SK-N-SH (cell line): ENCODE measurements around the gene RFX2. TPM values are rescaled to one million over a fixed set of nuclear protein-coding genes. Genes with fewer than 3 reads are reported as not detected.

Experiments
- CTCF ChIA-PET: fragments of 300-600, 350-600 bp; formaldehyde crosslinking; extraction: SDS; loops from one replicate; lab custom pipeline; 2021; lab: Yijun Ruan, JAX
- POLR2A ChIA-PET: fragments of 350-600 bp; sonication (Branson Sonifier 250); formaldehyde crosslinking; extraction: SDS; loops from one replicate; lab custom pipeline; 2020; ENCODE audit warnings: antibody characterized with exemption, inconsistent platforms; lab: Yijun Ruan, JAX
- DNase-seq: peaks from one replicate; pipeline ENCODE4 v3.0.0; 2012
- H2AFZ ChIP-seq: fragments of 200-600 bp; sonication (generic); 2 replicates; pipeline ENCODE4 v1.8.1; 2016; ENCODE audit warnings: antibody characterized with exemption, mild to moderate bottlenecking, low read depth
- H3F3A ChIP-seq: fragments of 200-600 bp; sonication (generic); replicated peaks from 2 replicates; pipeline ENCODE3; 2016; ENCODE audit warnings: antibody characterized with exemption, mild to moderate bottlenecking; ENCODE audit not compliant: insufficient read depth
- H3K27ac ChIP-seq, 2 experiments: fragments of 200-500 bp in 1 of 2; fragments of 200-600 bp in 1 of 2; sonication (Bioruptor generic) in 1 of 2; sonication (generic), shearing (Covaris generic) in 1 of 2; 2 replicates each; pipeline versions ENCODE4 v1.5.1 to v1.6.1; 2014 to 2016; ENCODE audit warnings: low read depth in 2 of 2, inconsistent platforms in 1 of 2, low read length in 1 of 2, mild to moderate bottlenecking in 1 of 2, mixed read lengths in 1 of 2
- H3K27me3 ChIP-seq: fragments of 200-600 bp; sonication (generic), shearing (Covaris generic); 2 replicates; pipeline ENCODE4 v1.6.1; 2016; ENCODE audit warnings: mixed run types; ENCODE audit not compliant: insufficient read depth
- H3K36me3 ChIP-seq, 2 experiments: fragments of 200-500 bp in 1 of 2; fragments of 200-600 bp in 1 of 2; sonication (Bioruptor generic) in 1 of 2; sonication (generic) in 1 of 2; replicated peaks in 1 of 2; 2 replicates each; pipeline versions ENCODE3 to v1.5.1; 2014 to 2016; ENCODE audit warnings: low read length in 1 of 2, mild to moderate bottlenecking in 1 of 2; ENCODE audit not compliant: insufficient read depth in 2 of 2, control insufficient read depth in 1 of 2
- H3K4me1 ChIP-seq, 2 experiments: fragments of 200-500 bp in 1 of 2; fragments of 200-600 bp in 1 of 2; sonication (Bioruptor generic) in 1 of 2; sonication (generic), shearing (Covaris generic) in 1 of 2; 2 replicates each; pipeline versions ENCODE4 v1.5.1 to v1.6.1; 2014 to 2016; ENCODE audit warnings: low read depth in 1 of 2, low read length in 1 of 2, mixed run types in 1 of 2; ENCODE audit not compliant: insufficient read depth in 2 of 2, control insufficient read depth in 1 of 2
- H3K4me2 ChIP-seq: fragments of 200-600 bp; sonication (generic), shearing (Covaris generic); 2 replicates; pipeline ENCODE4 v1.6.1; 2017; ENCODE audit warnings: mixed run types
- H3K4me3 ChIP-seq, 2 experiments: fragments of 200-500 bp in 1 of 2; fragments of 200-600 bp in 1 of 2; sonication (Bioruptor generic) in 1 of 2; sonication (generic), shearing (Covaris generic) in 1 of 2; 2 replicates each; pipeline versions ENCODE4 v1.5.1 to v1.8.1; 2014 to 2016; ENCODE audit warnings: low read depth in 2 of 2, inconsistent platforms in 1 of 2, low read length in 1 of 2, mild to moderate bottlenecking in 1 of 2, mixed read lengths in 1 of 2, moderate library complexity in 1 of 2
- H3K79me2 ChIP-seq: fragments of 200-600 bp; sonication (generic); 2 replicates; pipeline ENCODE4 v1.8.1; 2017; ENCODE audit warnings: mild to moderate bottlenecking; ENCODE audit not compliant: insufficient read depth
- H3K9ac ChIP-seq: fragments of 200-600 bp; sonication (generic); 2 replicates; pipeline ENCODE4 v1.6.1; 2017; ENCODE audit warnings: mixed run types
- H3K9me2 ChIP-seq: fragments of 200-600 bp; sonication (generic); 2 replicates; pipeline ENCODE4 v1.6.1; 2017; ENCODE audit warnings: mixed run types
- H3K9me3 ChIP-seq: fragments of 200-600 bp; sonication (generic); 2 replicates; pipeline ENCODE4 v1.6.1; 2017; ENCODE audit warnings: mixed run types, mild to moderate bottlenecking, moderate library complexity
- H4K20me1 ChIP-seq: fragments of 200-600 bp; sonication (generic); 2 replicates; pipeline ENCODE4 v1.6.1; 2017; ENCODE audit warnings: mild to moderate bottlenecking, mixed run types; ENCODE audit not compliant: insufficient read depth
- CHD2 ChIP-seq: fragments of 150-350 bp; IDR thresholded peaks from 2 replicates; pipeline ENCODE4 v1.6.1; 2018; ENCODE audit warnings: low read length; ENCODE audit not compliant: partially characterized antibody
- EP300 ChIP-seq, 2 experiments: IDR thresholded peaks; 2 replicates each; pipeline versions ENCODE4 v1.4.0 to v1.6.1; 2012; ENCODE audit warnings: borderline replicate concordance in 1 of 2, low read depth in 1 of 2, low read length in 1 of 2
- FOSL2 ChIP-seq: IDR thresholded peaks from 2 replicates; pipeline ENCODE4 v1.4.0; 2012; ENCODE audit warnings: low read depth, mild to moderate bottlenecking, moderate library complexity, borderline replicate concordance
- FOXM1 ChIP-seq: IDR thresholded peaks from 2 replicates; pipeline ENCODE4 v1.4.0; 2012; ENCODE audit warnings: low read depth, mild to moderate bottlenecking
- GABPA ChIP-seq: IDR thresholded peaks from 2 replicates; pipeline ENCODE4 v1.4.0; 2012; ENCODE audit warnings: low read depth, mild to moderate bottlenecking
- MEF2A ChIP-seq: IDR thresholded peaks from 2 replicates; pipeline ENCODE4 v1.4.0; 2012; ENCODE audit warnings: low read depth, borderline replicate concordance
- MXI1 ChIP-seq: IDR thresholded peaks from 2 replicates; pipeline ENCODE4 v1.6.1; 2012; ENCODE audit warnings: mild to moderate bottlenecking, low read depth, low read length, improper control_type of control experiment
- RAD21 ChIP-seq: IDR thresholded peaks from 2 replicates; pipeline ENCODE4 v1.6.1; 2012; ENCODE audit warnings: mild to moderate bottlenecking, low read length
- RCOR1 ChIP-seq: fragments of 150-350 bp; IDR thresholded peaks from 2 replicates; pipeline ENCODE4 v1.6.1; 2017; ENCODE audit warnings: antibody characterized with exemption, low read length
- RFX5 ChIP-seq: IDR thresholded peaks from 2 replicates; pipeline ENCODE4 v1.6.1; 2012; ENCODE audit warnings: mild to moderate bottlenecking, improper control_type of control experiment, low read length
- RXRA ChIP-seq: IDR thresholded peaks from 2 replicates; pipeline ENCODE4 v1.4.0; 2012; ENCODE audit warnings: low read depth, mild to moderate bottlenecking, borderline replicate concordance
- TCF12 ChIP-seq: IDR thresholded peaks from 2 replicates; pipeline ENCODE4 v1.4.0; 2012
- WGBS: methylation state at CpG from one replicate; pipeline ENCODE4 v1.1.6; 2017; ENCODE audit warnings: low lambda C conversion rate; 5-methylcytosine and 5-hydroxymethylcytosine counted together
- polyA plus RNA-seq, 3 experiments: library from polyadenylated mRNA; depleted of rRNA; stranded (reverse); fragments of >200 nt; gene quantifications; 2 replicates each; pipeline ENCODE4 v1.2.3, GENCODE V29; 2012
- TF ChIP-seq, protein P1 (sequence below): IDR thresholded peaks from 2 replicates; pipeline ENCODE4 v1.6.1; 2012; ENCODE audit warnings: mild to moderate bottlenecking, low read depth, low read length, moderate library complexity

The RFX2 gene
- polyA plus RNA-seq, 1 of the 3 experiments (the other 2 are of a cell fraction), result 12.6 TPM

GRCh38 chr19:5993648-5994358 lies 116.5 kb downstream of the RFX2 start:
- H3K36me3 ChIP-seq, result peaks cover 2 to 3% of the 10 kb centered on the region in 2 experiments
- H3K79me2 ChIP-seq, result no peaks in the 10 kb centered on the region
- H2AFZ ChIP-seq, result no peak overlapping the region
- H4K20me1 ChIP-seq, result no peaks in the 10 kb centered on the region
- DNase-seq, result peak; percentile 93
- no peaks in the 10 kb centered on the region for H3K9me3 ChIP-seq
- H3K9ac ChIP-seq, result no peak overlapping the region
- no peaks in the 10 kb centered on the region for H3K9me2 ChIP-seq
- peak overlapping the region in 1 of 2 experiments; percentile 94; a peak in 2 of 4 replicates for H3K27ac ChIP-seq
- ChIA-PET POLR2A (interaction anchor here (0.5 to 1.0 kb wide), 3 partner anchors 18 to 117 kb away, joined by 3 to 4 read pairs (median 3); no protein-coding TSS in a partner anchor), CTCF (interaction anchor here (0.6 to 12.1 kb wide), 12 partner anchors 14 to 307 kb away, joined by 3 to 448 read pairs (median 4); no protein-coding TSS in a partner anchor)
- H3K27me3 ChIP-seq, result no peaks in the 10 kb centered on the region
- H3K4me1 ChIP-seq, result peaks cover 0 to 32% of the 10 kb centered on the region in 2 experiments; a peak in 2 of 4 replicates
- H3F3A ChIP-seq, result no peaks in the 10 kb centered on the region
- 43% methylated on average over 22 of the region's 30 CpGs for WGBS
- H3K4me2 ChIP-seq, result no peak overlapping the region
- H3K4me3 ChIP-seq, result no peak overlapping the region
- TF ChIP-seq FOSL2 (no peak), RAD21 (0 out of 2 replicates have a peak, but pooled peaks have one; percentile 1), MXI1 (peak; percentile 54; the same call in 1 of the 2 replicates), FOXM1 (no peak), CHD2 (peak; percentile 74), EP300 (IDR thresholded peaks at IDR 0.05; ENCODE audit: borderline replicate concordance in 1 of 2, low read depth in 1 of 2, low read length in 1 of 2) (peak in 1 of 2 experiments; percentile 84; a peak in 2 of 4 replicates), RCOR1 (peak; percentile 88)

DNA sequence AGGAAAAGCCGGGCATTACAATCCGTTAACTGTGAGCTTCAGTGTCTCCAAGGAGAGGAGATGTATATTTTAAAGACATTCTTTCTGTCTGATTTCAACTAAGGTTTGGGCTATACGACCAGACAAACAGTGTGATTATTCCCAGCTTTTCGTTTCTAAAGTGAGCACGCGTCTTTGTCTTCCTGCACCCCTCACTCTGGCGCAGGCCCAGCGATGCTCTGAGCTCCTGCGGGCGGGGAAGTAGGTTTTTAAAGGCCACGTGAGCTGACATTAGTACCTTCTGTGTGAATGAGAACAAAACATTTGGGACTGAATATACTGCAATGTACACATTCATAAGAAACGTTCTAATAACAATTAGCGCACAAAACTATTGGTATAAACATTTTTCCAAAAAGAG lies 117.1 kb downstream of the RFX2 start:
- CTCF ChIA-PET, result interaction anchor here (0.6 to 12.1 kb wide), 8 partner anchors 15 to 219 kb away, joined by 3 to 448 read pairs (median 8); no protein-coding TSS in a partner anchor
- Histone ChIP-seq H3K79me2 (no peaks in the 10 kb centered on the region), H2AFZ (no peak overlapping the region), H3K9me3 (no peaks in the 10 kb centered on the region), H3K36me3 (peaks cover 2 to 3% of the 10 kb centered on the region in 2 experiments), H3K4me3 (no peak overlapping the region), H4K20me1 (no peaks in the 10 kb centered on the region), H3K4me2 (no peak overlapping the region), H3F3A (no peaks in the 10 kb centered on the region), H3K27ac (peak overlapping the region in 1 of 2 experiments; percentile 94; a peak in 2 of 4 replicates), H3K27me3 (no peaks in the 10 kb centered on the region), H3K9ac (no peak overlapping the region), H3K4me1 (peaks cover 0 to 32% of the 10 kb centered on the region in 2 experiments; a peak in 2 of 4 replicates), H3K9me2 (no peaks in the 10 kb centered on the region)
- POLR2A ChIA-PET, result interaction anchor here (0.5 kb wide), 1 partner anchor 118 kb away, joined by 3 read pairs; no protein-coding TSS in a partner anchor
- WGBS, result 92% methylated on average over 13 of the region's 13 CpGs
- TF ChIP-seq RAD21, result no peak
- TF ChIP-seq, protein P1, sequence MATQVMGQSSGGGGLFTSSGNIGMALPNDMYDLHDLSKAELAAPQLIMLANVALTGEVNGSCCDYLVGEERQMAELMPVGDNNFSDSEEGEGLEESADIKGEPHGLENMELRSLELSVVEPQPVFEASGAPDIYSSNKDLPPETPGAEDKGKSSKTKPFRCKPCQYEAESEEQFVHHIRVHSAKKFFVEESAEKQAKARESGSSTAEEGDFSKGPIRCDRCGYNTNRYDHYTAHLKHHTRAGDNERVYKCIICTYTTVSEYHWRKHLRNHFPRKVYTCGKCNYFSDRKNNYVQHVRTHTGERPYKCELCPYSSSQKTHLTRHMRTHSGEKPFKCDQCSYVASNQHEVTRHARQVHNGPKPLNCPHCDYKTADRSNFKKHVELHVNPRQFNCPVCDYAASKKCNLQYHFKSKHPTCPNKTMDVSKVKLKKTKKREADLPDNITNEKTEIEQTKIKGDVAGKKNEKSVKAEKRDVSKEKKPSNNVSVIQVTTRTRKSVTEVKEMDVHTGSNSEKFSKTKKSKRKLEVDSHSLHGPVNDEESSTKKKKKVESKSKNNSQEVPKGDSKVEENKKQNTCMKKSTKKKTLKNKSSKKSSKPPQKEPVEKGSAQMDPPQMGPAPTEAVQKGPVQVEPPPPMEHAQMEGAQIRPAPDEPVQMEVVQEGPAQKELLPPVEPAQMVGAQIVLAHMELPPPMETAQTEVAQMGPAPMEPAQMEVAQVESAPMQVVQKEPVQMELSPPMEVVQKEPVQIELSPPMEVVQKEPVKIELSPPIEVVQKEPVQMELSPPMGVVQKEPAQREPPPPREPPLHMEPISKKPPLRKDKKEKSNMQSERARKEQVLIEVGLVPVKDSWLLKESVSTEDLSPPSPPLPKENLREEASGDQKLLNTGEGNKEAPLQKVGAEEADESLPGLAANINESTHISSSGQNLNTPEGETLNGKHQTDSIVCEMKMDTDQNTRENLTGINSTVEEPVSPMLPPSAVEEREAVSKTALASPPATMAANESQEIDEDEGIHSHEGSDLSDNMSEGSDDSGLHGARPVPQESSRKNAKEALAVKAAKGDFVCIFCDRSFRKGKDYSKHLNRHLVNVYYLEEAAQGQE, result no peak
- no peak for TF ChIP-seq RXRA
- TF ChIP-seq RFX5, result no peak
- no peak for TF ChIP-seq MXI1
- no peak for TF ChIP-seq TCF12
- TF ChIP-seq GABPA, result no peak
- TF ChIP-seq MEF2A, result no peak
- DNase-seq, result no peak
